OCI-LY1 (cell line): ENCODE measurements around the gene FBXO39.

Experiments
- H2AFZ ChIP-seq: fragments of 200-600 bp; sonication (generic), shearing (Covaris generic); 2 replicates; pipeline ENCODE4 v1.6.0; 2014; ENCODE audit warnings: antibody characterized with exemption, mild to moderate bottlenecking, low read length
- H3F3A ChIP-seq: fragments of 200-600 bp; sonication (generic), shearing (Covaris generic); 2 replicates; pipeline ENCODE4 v1.6.0; 2014; ENCODE audit warnings: mild to moderate bottlenecking, antibody characterized with exemption, low read length, moderate library complexity; ENCODE audit not compliant: insufficient read depth
- H3K27ac ChIP-seq: fragments of 200-600 bp; sonication (generic); 2 replicates; pipeline ENCODE4 v1.5.1; 2014; ENCODE audit warnings: low read length, mixed run types, mild to moderate bottlenecking, low read depth; ENCODE audit not compliant: poor library complexity, severe bottlenecking
- H3K27me3 ChIP-seq: fragments of 200-600 bp; sonication (generic); 2 replicates; pipeline ENCODE4 v1.6.0; 2014; ENCODE audit warnings: antibody characterized with exemption, mild to moderate bottlenecking, low read length, moderate library complexity; ENCODE audit not compliant: insufficient read depth
- H3K36me3 ChIP-seq: fragments of 200-600 bp; sonication (generic); 2 replicates; pipeline ENCODE4 v1.6.1; 2014; ENCODE audit warnings: mild to moderate bottlenecking, antibody characterized with exemption, low read length, moderate library complexity, mixed read lengths; ENCODE audit not compliant: insufficient read depth
- H3K4me1 ChIP-seq: fragments of 200-600 bp; sonication (generic); 2 replicates; pipeline ENCODE4 v1.5.1; 2014; ENCODE audit warnings: mild to moderate bottlenecking, low read length, moderate library complexity; ENCODE audit not compliant: insufficient read depth, severe bottlenecking
- H3K4me2 ChIP-seq: fragments of 200-600 bp; sonication (generic), shearing (Covaris generic); 2 replicates; pipeline ENCODE4 v1.6.1; 2014; ENCODE audit warnings: low read length
- H3K4me3 ChIP-seq: fragments of 200-600 bp; sonication (generic); 2 replicates; pipeline ENCODE4 v1.5.1; 2014; ENCODE audit warnings: low read length, low read depth, mild to moderate bottlenecking, mixed read lengths; ENCODE audit not compliant: poor library complexity, severe bottlenecking
- H3K79me2 ChIP-seq: fragments of 200-600 bp; shearing (Covaris generic); 2 replicates; pipeline ENCODE4 v1.6.1; 2016; ENCODE audit warnings: mixed run types, low read length, mixed read lengths; ENCODE audit not compliant: insufficient read depth
- H3K9ac ChIP-seq: fragments of 200-600 bp; sonication (generic), shearing (Covaris generic); 2 replicates; pipeline ENCODE4 v1.6.1; 2014; ENCODE audit warnings: mild to moderate bottlenecking, low read length, mixed read lengths
- H3K9me2 ChIP-seq: fragments of 200-600 bp; sonication (generic), shearing (Covaris generic); 2 replicates; pipeline ENCODE4 v1.6.1; 2014; ENCODE audit warnings: low read depth, mild to moderate bottlenecking, low read length, mixed read lengths
- H3K9me3 ChIP-seq: fragments of 200-600 bp; shearing (Covaris generic); 2 replicates; pipeline ENCODE4 v1.6.1; 2014; ENCODE audit warnings: low read length, mixed read lengths
- H4K20me1 ChIP-seq: fragments of 200-600 bp; sonication (generic), shearing (Covaris generic); 2 replicates; pipeline ENCODE4 v1.6.0; 2016; ENCODE audit warnings: mild to moderate bottlenecking, low read length; ENCODE audit not compliant: insufficient read depth
- EZH2 ChIP-seq: fragments of 200-600 bp; sonication (generic), shearing (Covaris generic); IDR thresholded peaks from 2 replicates; pipeline ENCODE4 v1.8.0; 2017; ENCODE audit warnings: borderline replicate concordance, mixed run types, mild to moderate bottlenecking, antibody characterized with exemption, low read length, moderate library complexity, mixed read lengths
- TF ChIP-seq, protein P1 (sequence below): fragments of 200-600 bp; sonication (generic), shearing (Covaris generic); IDR thresholded peaks from 2 replicates; pipeline ENCODE4 v1.5.1; 2017; ENCODE audit warnings: mild to moderate bottlenecking, antibody characterized with exemption, low read length, moderate library complexity, mixed read lengths

Gene FBXO39

DNA sequence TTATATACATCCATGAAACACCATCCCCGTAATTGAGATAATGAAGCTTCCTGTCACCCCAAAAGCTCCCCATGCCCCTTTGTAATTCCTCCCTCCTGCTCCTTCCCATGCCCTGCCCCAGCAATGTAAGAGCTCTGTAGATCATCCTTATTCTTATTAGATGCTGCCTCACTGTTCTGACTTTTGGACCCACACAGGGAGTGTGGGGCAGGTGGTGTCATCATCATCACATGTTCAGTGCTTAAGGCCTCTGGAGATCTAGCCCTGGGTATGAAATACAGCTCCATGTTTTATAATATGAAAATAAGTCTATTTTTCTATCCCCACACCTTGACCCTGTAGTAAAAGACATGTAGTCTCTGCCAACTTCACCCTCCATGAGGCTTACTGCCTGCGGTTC, 18.3 kb upstream of the FBXO39 start:
- Histone ChIP-seq H3K27ac (no peak overlapping the region), H3K4me1 (no peaks in the 10 kb centered on the region), H2AFZ (no peak overlapping the region), H3K4me3 (no peak overlapping the region), H3K9me2 (no peaks in the 10 kb centered on the region), H3K9ac (no peak overlapping the region), H3K9me3 (no peaks in the 10 kb centered on the region), H3K79me2 (no peaks in the 10 kb centered on the region), H3F3A (no peaks in the 10 kb centered on the region), H3K36me3 (no peaks in the 10 kb centered on the region), H3K27me3 (no peaks in the 10 kb centered on the region), H3K4me2 (no peak overlapping the region), H4K20me1 (no peaks in the 10 kb centered on the region)
- TF ChIP-seq, protein P1, sequence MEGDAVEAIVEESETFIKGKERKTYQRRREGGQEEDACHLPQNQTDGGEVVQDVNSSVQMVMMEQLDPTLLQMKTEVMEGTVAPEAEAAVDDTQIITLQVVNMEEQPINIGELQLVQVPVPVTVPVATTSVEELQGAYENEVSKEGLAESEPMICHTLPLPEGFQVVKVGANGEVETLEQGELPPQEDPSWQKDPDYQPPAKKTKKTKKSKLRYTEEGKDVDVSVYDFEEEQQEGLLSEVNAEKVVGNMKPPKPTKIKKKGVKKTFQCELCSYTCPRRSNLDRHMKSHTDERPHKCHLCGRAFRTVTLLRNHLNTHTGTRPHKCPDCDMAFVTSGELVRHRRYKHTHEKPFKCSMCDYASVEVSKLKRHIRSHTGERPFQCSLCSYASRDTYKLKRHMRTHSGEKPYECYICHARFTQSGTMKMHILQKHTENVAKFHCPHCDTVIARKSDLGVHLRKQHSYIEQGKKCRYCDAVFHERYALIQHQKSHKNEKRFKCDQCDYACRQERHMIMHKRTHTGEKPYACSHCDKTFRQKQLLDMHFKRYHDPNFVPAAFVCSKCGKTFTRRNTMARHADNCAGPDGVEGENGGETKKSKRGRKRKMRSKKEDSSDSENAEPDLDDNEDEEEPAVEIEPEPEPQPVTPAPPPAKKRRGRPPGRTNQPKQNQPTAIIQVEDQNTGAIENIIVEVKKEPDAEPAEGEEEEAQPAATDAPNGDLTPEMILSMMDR, result no peak
- TF ChIP-seq EZH2, result no peak

DNA sequence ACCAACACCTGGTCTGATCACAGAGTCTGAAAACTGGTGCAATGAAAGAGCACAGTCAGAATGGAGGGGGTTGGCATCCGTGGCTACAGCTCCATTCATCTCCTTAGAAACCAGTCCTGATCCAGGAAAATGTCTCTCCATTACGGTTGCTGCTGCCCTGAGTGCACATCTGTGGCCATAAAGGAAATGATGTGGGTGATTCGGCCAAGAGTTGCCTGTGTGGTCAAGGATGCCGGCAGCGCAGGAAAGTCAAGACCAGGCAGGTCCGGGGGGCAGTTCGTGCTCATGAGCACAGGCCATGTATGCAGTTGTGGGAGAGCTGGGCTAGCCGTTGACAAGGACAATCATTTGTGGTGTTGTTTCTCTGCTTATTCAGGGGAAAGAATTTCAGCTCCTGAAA, 14.2 kb upstream of the FBXO39 start:
- no peaks in the 10 kb centered on the region for H3K9me2 ChIP-seq
- TF ChIP-seq, protein P1, result no peak
- no peak for TF ChIP-seq EZH2
- H2AFZ ChIP-seq, result no peak overlapping the region
- H3K36me3 ChIP-seq, result no peaks in the 10 kb centered on the region
- no peaks in the 10 kb centered on the region for H3K4me1 ChIP-seq
- H3K9ac ChIP-seq, result no peak overlapping the region
- H3K4me3 ChIP-seq, result no peak overlapping the region
- no peaks in the 10 kb centered on the region for H4K20me1 ChIP-seq
- no peak overlapping the region for H3K4me2 ChIP-seq
- no peaks in the 10 kb centered on the region for H3F3A ChIP-seq
- H3K9me3 ChIP-seq, result no peaks in the 10 kb centered on the region
- H3K27me3 ChIP-seq, result no peaks in the 10 kb centered on the region
- H3K27ac ChIP-seq, result no peak overlapping the region
- no peaks in the 10 kb centered on the region for H3K79me2 ChIP-seq

DNA sequence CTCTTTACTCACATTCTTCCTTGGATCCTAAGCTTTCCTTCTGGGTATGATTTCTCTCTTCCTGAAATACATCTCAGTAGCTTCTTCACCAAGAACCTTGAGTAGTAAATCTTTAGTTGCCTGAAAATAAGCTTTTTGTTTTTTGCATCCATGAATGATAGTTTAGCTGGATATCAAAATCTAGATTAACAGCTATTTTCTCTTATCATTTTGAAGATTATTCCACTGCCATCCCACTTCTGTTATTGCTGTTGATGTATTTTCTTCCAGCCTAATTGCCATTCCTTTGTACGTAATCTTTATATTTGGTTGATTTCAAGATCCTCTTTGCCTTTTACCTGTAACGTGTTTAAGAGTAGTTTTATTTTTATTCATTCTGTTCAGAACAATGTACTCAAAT, 7.6 kb upstream of the FBXO39 start:
- Histone ChIP-seq H3K4me3 (no peak overlapping the region), H4K20me1 (no peaks in the 10 kb centered on the region), H3K27ac (no peak overlapping the region), H3K9me2 (no peaks in the 10 kb centered on the region), H3K4me2 (no peak overlapping the region), H3K4me1 (no peaks in the 10 kb centered on the region), H2AFZ (no peak overlapping the region), H3K79me2 (no peaks in the 10 kb centered on the region), H3K9ac (no peak overlapping the region), H3K27me3 (no peaks in the 10 kb centered on the region), H3K9me3 (0 out of 2 replicates have a peak, but pooled peaks cover 10% of the 10 kb centered on the region), H3F3A (no peaks in the 10 kb centered on the region), H3K36me3 (no peaks in the 10 kb centered on the region; the same call in 1 of the 2 replicates)
- no peak for TF ChIP-seq EZH2
- TF ChIP-seq, protein P1, result no peak
